Ovary (tissue), 3 donors: ENCODE results near the gene GDPD2.

ENCODE experiments used
- EP300 ChIP-seq: sonication (generic); formaldehyde crosslinking; IDR thresholded peaks from one replicate; pipeline ENCODE4 v1.6.1; 2017; ENCODE audit warnings: antibody characterized with exemption
- POLR2A ChIP-seq: fragments of 450-650 bp; IDR thresholded peaks from one replicate; pipeline ENCODE4 v1.6.1; 2017; ENCODE audit warnings: antibody characterized with exemption, mild to moderate bottlenecking, moderate library complexity
- TF ChIP-seq, protein P1 (sequence below), 3 donors: fragments of 450-650 bp in 2 of 3; fragments of 200-600 bp in 1 of 3; IDR thresholded peaks; one replicate each; pipeline versions ENCODE4 v1.5.1 to v1.8.0; 2016 to 2022; ENCODE audit warnings: antibody characterized with exemption in 3 of 3, mild to moderate bottlenecking in 1 of 3
- donor health status: DM: no; HTN: no; CAD: no.

DNA sequence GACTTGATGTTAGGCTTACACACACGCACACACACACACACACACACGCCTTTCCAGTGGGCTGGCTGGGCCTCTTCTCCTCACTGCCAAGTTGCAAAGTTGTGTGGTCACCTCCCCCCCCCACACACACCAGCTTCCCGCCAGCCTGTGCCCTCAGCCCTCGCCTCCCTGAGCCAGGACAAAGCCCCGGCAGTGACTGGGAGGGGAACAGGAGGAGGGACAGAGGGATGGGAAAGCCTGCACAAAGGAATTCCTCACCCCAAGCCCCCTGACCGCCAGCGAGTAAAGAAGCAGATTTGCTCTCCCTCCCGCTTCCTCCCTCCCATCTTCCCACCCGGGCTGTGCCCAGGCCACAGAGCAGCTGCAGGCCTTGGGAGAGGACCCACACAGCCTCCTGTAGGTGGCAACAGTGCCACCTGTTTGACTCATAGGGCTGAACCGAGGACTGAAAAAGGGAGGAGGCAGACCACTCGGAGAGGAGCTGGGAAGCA lies at the start of gene GDPD2:
- TF ChIP-seq, protein P1, sequence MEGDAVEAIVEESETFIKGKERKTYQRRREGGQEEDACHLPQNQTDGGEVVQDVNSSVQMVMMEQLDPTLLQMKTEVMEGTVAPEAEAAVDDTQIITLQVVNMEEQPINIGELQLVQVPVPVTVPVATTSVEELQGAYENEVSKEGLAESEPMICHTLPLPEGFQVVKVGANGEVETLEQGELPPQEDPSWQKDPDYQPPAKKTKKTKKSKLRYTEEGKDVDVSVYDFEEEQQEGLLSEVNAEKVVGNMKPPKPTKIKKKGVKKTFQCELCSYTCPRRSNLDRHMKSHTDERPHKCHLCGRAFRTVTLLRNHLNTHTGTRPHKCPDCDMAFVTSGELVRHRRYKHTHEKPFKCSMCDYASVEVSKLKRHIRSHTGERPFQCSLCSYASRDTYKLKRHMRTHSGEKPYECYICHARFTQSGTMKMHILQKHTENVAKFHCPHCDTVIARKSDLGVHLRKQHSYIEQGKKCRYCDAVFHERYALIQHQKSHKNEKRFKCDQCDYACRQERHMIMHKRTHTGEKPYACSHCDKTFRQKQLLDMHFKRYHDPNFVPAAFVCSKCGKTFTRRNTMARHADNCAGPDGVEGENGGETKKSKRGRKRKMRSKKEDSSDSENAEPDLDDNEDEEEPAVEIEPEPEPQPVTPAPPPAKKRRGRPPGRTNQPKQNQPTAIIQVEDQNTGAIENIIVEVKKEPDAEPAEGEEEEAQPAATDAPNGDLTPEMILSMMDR (IDR thresholded peaks at IDR 0.05), result no peak
- TF ChIP-seq POLR2A (no peak), EP300 (no peak)
